GM18519 (cell line): ENCODE results near the gene CROT.

Experiments used
- ATAC-seq: cut with Tn5 transposase; IDR thresholded peaks from one replicate; pipeline ENCODE4 v1.9.1; 2021; ENCODE audit warnings: mild to moderate bottlenecking, moderate library complexity; ENCODE audit not compliant: unreplicated experiment, low FRiP score

The CROT gene

GRCh38 chr7:87413951-87414793 lies 68.7 kb downstream of the CROT start:
- no peak for ATAC-seq

GRCh38 chr7:87414794-87415188 lies 69.3 kb downstream of the CROT start:
- no peak for ATAC-seq

GRCh38 chr7:87416682-87417587 lies 71.5 kb downstream of the CROT start:
- no peak for ATAC-seq

- no peak for ATAC-seq
Measured at GRCh38 chr7:87420173-87420572, 74.7 kb downstream of the CROT start.

- ATAC-seq, result no peak
Measured at GRCh38 chr7:87424075-87424474, 78.6 kb downstream of the CROT start.

GRCh38 chr7:87426160-87426559 lies 80.7 kb downstream of the CROT start:
- ATAC-seq, result no peak

GRCh38 chr7:87427288-87427687 lies 81.8 kb downstream of the CROT start:
- no peak for ATAC-seq

- no peak for ATAC-seq
Measured at GRCh38 chr7:87432536-87432935, 87.1 kb downstream of the CROT start.

- no peak for ATAC-seq
Measured at GRCh38 chr7:87435546-87435945, 90.1 kb downstream of the CROT start.

- peak; percentile 81 for ATAC-seq
Measured at GRCh38 chr7:87445897-87446296, 100.4 kb downstream of the CROT start.

GRCh38 chr7:87447116-87447635 lies 101.7 kb downstream of the CROT start:
- ATAC-seq, result no peak

- ATAC-seq, result no peak
Measured at GRCh38 chr7:87448388-87448787, 102.9 kb downstream of the CROT start.
